Uterus (tissue), 2 donors: ENCODE data around the gene KIF3B.

Experiments
- CTCF ChIP-seq, 4 experiments: fragments of 200-600 bp in 2 of 4; fragments of 450-650 bp in 2 of 4; sonication (generic) in 2 of 4; IDR thresholded peaks; one replicate each; pipeline ENCODE4 v1.5.1; 2016 to 2019; ENCODE audit warnings: antibody characterized with exemption in 4 of 4, mild to moderate bottlenecking in 2 of 4, moderate library complexity in 1 of 4
- POLR2A ChIP-seq, 2 donors: fragments of 450-650 bp; IDR thresholded peaks; one replicate each; pipeline ENCODE4 v1.6.1; 2016; ENCODE audit warnings: antibody characterized with exemption in 2 of 2, mild to moderate bottlenecking in 1 of 2, moderate library complexity in 1 of 2

GRCh38 chr20:32332614-32333013 lies 55.2 kb downstream of the KIF3B start:
- TF ChIP-seq POLR2A (IDR thresholded peaks at IDR 0.05) (no peak), CTCF (IDR thresholded peaks at IDR 0.05) (no peak)
